Bronchial epithelial cell (primary cell): ENCODE data around the gene GXYLT1. TPM values are rescaled to one million over a fixed set of nuclear protein-coding genes. Genes with fewer than 3 reads are reported as not detected.

Experiments used
- DNase-seq: peaks from one replicate; pipeline ENCODE4 v3.0.0-alpha.2; 2010; ENCODE audit warnings: low read depth
- FAIRE-seq: peaks from 2 replicates; lab custom pipeline; 2011; peaks lifted over from hg19 to GRCh38; lab: Jason Lieb, UNC
- H3K27me3 ChIP-seq: 2 replicates; pipeline ENCODE4 v1.5.1; 2011; ENCODE audit warnings: low read length; ENCODE audit not compliant: control insufficient read depth, insufficient read depth
- H3K36me3 ChIP-seq: 2 replicates; pipeline ENCODE4 v1.5.1; 2011; ENCODE audit warnings: low read length; ENCODE audit not compliant: control insufficient read depth, insufficient read depth
- H3K4me3 ChIP-seq: 2 replicates; pipeline ENCODE4 v1.5.1; 2011; ENCODE audit warnings: mild to moderate bottlenecking, low read depth, low read length, control low read depth
- total RNA-seq: library from RNA; depleted of rRNA; stranded (reverse); fragments of >200 nt; gene quantifications from 2 replicates; pipeline ENCODE4 v1.2.1, GENCODE V29; 2014
- TF ChIP-seq, protein P1 (sequence below): IDR thresholded peaks from 2 replicates; pipeline ENCODE4 v1.5.1; 2011; ENCODE audit warnings: mild to moderate bottlenecking, moderate library complexity, low read length, control low read depth, inconsistent platforms; ENCODE audit not compliant: insufficient read depth, severe bottlenecking

Gene GXYLT1
- total RNA-seq, 1 donor from 2014 or later = 9.2 TPM

DNA sequence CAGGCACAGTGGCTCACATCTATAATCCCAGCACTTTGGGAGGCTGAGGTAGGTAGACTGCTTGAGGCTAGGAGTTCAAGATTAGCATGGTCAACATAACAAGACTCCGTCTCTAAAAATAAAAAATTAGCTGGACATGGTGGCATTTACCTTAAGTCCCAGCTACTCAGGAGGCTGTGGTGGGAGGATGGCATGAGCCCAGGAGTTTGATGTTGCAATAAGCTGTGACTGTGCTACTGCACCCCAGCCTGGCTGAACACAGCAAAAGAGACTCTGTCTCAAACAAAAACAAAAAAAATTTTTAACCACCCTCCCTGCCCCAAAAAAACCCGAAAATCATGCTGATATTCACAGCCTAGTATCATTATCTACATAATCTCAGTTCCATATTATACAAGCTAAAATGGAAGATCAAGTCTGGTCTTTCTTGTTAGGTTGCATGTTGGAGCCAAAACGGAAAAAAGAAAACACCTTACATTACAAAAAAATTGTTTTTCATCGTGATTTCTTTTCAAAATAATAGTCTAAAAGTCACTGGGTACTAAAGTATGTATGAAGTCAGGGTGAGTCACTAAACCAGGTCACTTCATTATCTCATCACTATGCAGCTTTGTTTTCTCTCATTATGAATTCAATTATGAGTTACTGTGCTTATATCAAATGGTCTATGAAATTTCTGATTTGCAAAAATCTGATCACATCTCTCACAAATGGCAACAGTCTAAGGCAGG is 13.8 kb downstream of the GXYLT1 start:
- no peak for FAIRE-seq
- Histone ChIP-seq H3K27me3 (no peaks in the 10 kb centered on the region), H3K4me3 (no peak overlapping the region), H3K36me3 (no peaks in the 10 kb centered on the region)
- TF ChIP-seq, protein P1, sequence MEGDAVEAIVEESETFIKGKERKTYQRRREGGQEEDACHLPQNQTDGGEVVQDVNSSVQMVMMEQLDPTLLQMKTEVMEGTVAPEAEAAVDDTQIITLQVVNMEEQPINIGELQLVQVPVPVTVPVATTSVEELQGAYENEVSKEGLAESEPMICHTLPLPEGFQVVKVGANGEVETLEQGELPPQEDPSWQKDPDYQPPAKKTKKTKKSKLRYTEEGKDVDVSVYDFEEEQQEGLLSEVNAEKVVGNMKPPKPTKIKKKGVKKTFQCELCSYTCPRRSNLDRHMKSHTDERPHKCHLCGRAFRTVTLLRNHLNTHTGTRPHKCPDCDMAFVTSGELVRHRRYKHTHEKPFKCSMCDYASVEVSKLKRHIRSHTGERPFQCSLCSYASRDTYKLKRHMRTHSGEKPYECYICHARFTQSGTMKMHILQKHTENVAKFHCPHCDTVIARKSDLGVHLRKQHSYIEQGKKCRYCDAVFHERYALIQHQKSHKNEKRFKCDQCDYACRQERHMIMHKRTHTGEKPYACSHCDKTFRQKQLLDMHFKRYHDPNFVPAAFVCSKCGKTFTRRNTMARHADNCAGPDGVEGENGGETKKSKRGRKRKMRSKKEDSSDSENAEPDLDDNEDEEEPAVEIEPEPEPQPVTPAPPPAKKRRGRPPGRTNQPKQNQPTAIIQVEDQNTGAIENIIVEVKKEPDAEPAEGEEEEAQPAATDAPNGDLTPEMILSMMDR = no peak
- peak; percentile 74 for DNase-seq

DNA sequence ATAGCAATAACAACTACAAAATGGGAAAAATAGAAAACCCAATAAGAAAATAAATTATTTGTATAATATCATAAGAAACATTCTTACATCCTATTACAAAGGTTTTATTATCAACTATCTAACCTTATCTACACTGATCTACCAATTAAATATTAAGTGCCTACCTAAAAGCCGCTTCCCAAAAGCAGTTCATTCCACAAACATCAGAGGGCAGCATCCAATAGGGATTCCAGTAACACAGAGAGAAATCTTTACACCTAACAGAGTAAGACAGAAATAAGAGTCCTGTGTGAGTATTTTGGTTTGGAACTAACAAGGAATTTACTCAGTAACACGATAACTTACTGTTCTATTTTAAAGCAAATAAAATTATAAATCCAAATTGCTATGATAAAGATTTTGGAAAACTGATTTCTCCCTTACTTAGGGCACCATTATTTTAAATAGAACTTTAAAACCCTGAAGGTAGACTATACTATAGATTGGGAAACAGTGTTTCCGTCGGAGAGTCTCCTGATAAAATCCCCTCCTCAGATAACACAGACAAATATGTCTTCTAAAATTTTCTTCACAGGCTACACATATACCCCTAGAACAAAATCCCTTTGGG is 15.0 kb downstream of the GXYLT1 start:
- Histone ChIP-seq H3K36me3 (no peaks in the 10 kb centered on the region), H3K27me3 (no peaks in the 10 kb centered on the region), H3K4me3 (no peak overlapping the region)
- DNase-seq (peak; percentile 76), FAIRE-seq (no peak)
- TF ChIP-seq, protein P1 = peak; percentile 55

DNA sequence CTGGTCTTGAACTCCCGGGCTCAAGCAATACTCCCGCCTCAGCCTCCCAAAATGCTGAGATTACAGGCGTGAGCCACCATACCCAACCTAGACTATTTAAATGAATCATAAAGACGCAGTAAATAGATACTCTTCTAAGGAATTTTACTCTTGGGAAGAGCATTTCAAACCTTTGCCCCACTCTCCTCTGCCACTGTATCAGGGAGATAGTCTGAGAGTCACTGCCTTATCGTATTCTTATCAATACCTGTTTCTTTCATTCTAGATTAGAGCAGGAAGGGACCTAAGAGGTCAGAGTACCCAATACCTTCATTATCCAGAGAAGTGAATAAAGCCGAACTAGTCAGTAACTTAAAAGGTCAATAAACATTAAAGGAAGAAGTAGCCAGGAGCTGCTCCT is 15.8 kb downstream of the GXYLT1 start:
- no peak for DNase-seq
- TF ChIP-seq, protein P1 = no peak
- no peaks in the 10 kb centered on the region for H3K27me3 ChIP-seq
- no peak overlapping the region for H3K4me3 ChIP-seq
- H3K36me3 ChIP-seq = no peaks in the 10 kb centered on the region
- FAIRE-seq = no peak

DNA sequence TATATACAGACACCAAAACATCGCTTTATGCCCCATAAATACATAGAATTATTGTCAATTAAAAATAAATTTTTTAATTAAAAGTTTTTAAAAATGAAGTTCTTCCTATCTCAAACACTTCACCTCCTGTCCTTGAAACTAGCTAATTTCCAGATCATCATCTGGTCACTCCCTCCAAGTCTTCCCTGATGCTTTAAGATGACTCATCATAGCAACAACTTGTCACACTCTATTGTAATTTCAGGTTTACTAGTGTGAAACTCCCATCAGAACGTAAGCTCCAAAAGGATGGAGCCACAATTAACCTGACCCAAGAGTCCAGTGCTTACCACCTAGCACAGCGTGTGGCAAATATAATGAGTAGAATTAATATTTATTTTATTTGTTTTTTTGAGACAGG is 16.3 kb downstream of the GXYLT1 start:
- TF ChIP-seq, protein P1 = no peak
- no peaks in the 10 kb centered on the region for H3K27me3 ChIP-seq
- no peaks in the 10 kb centered on the region for H3K36me3 ChIP-seq
- no peak for FAIRE-seq
- no peak overlapping the region for H3K4me3 ChIP-seq
- peak; percentile 51 for DNase-seq

DNA sequence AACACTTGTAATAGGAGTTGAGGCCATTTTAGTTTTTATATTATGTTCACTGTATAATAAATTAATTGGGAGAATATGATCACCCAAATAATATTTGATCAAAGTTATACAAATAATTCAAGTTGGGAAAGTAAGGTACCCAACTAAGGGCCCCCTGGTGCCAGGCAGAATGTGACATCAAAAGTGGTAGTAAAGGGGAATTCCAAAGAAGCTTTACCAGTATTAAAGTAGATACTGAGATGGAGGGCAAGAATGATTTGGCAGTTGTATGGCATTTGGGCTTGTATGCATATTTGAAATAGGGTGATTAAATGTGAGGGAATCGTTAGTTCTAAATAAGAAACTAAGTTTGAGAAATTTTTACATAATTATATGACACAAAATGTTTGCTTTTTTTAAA is 17.7 kb downstream of the GXYLT1 start:
- no peak for FAIRE-seq
- no peaks in the 10 kb centered on the region for H3K27me3 ChIP-seq
- no peaks in the 10 kb centered on the region for H3K36me3 ChIP-seq
- no peak overlapping the region for H3K4me3 ChIP-seq
- TF ChIP-seq, protein P1 = no peak
- no peak for DNase-seq
